PC-3 (cell line): Measurements from ENCODE around the gene GAA. TPM values are rescaled to one million over a fixed set of nuclear protein-coding genes. Genes with fewer than 3 reads are reported as not detected.

ENCODE experiments used
- ATAC-seq: fragments of 200-7000 bp; cut with Tn5 transposase; 2 replicates; pipeline ENCODE4 v1.9.1; 2020; ENCODE audit warnings: mild to moderate bottlenecking, moderate library complexity
- BruUV-seq: library from RNA; stranded (reverse); fragments of 400-500 nt; replicated peaks from 2 replicates; lab custom pipeline; 2021; lab: Mats Ljungman, UMichigan
- CTCF ChIA-PET: fragments of 300-600 bp; sonication (Branson Sonifier 250); formaldehyde crosslinking; loops from one replicate; lab custom pipeline; 2022; ENCODE audit warnings: antibody characterized with exemption; lab: Charles Lee
- POLR2A ChIA-PET: fragments of 300-600 bp; sonication (Branson Sonifier 250); formaldehyde crosslinking; loops from one replicate; lab custom pipeline; 2022; ENCODE audit warnings: antibody characterized with exemption; ENCODE audit not compliant: unreplicated experiment; lab: Charles Lee
- DNase-seq: peaks from one replicate; pipeline ENCODE4 v3.0.0-alpha.2; 2015
- H2AFZ ChIP-seq: fragments of 300-600 bp; sonication (generic); 2 replicates; pipeline ENCODE4 v1.6.0; 2016; ENCODE audit warnings: antibody characterized with exemption, low read length
- H3F3A ChIP-seq: fragments of 300-600 bp; sonication (generic); one replicate; pipeline ENCODE4 v1.6.0; 2017; ENCODE audit warnings: antibody characterized with exemption, low read length, control low read depth, mild to moderate bottlenecking; ENCODE audit not compliant: unreplicated experiment
- H3K27ac ChIP-seq: fragments of 300-600 bp; sonication (generic); 2 replicates; pipeline ENCODE4 v1.5.1; 2016; ENCODE audit warnings: mild to moderate bottlenecking, low read length
- H3K27me3 ChIP-seq: fragments of 300-600 bp; sonication (generic); 2 replicates; pipeline ENCODE4 v1.6.1; 2016; ENCODE audit warnings: low read length, mixed read lengths
- H3K36me3 ChIP-seq: fragments of 300-600 bp; sonication (generic); 2 replicates; pipeline ENCODE4 v1.6.1; 2016; ENCODE audit warnings: low read depth, mixed run types, low read length, mixed read lengths
- H3K4me1 ChIP-seq: fragments of 300-600 bp; sonication (generic); 2 replicates; pipeline ENCODE4 v1.5.1; 2016; ENCODE audit warnings: low read length; ENCODE audit not compliant: insufficient read depth
- H3K4me2 ChIP-seq: fragments of 300-600 bp; sonication (generic); 2 replicates; pipeline ENCODE4 v1.6.0; 2016; ENCODE audit warnings: low read length
- H3K4me3 ChIP-seq: fragments of 300-600 bp; sonication (generic); 2 replicates; pipeline ENCODE4 v1.5.1; 2016; ENCODE audit warnings: mild to moderate bottlenecking, low read length, mixed read lengths
- H3K79me2 ChIP-seq: fragments of 300-600 bp; sonication (generic); 2 replicates; pipeline ENCODE4 v1.6.1; 2017; ENCODE audit warnings: low read length, mixed read lengths
- H3K9ac ChIP-seq: fragments of 300-600 bp; sonication (generic); 2 replicates; pipeline ENCODE4 v1.6.0; 2016; ENCODE audit warnings: mild to moderate bottlenecking, low read length
- H3K9me2 ChIP-seq: fragments of 300-600 bp; sonication (generic); replicated peaks from 2 replicates; pipeline ENCODE4 v1.6.1; 2016; ENCODE audit warnings: mixed run types, low read length, mixed read lengths
- H3K9me3 ChIP-seq: fragments of 300-600 bp; sonication (generic); 2 replicates; pipeline ENCODE4 v1.6.1; 2016; ENCODE audit warnings: low read length, mixed read lengths
- H4K20me1 ChIP-seq: fragments of 300-600 bp; sonication (generic); 2 replicates; pipeline ENCODE4 v1.6.1; 2016; ENCODE audit warnings: low read length, mixed read lengths
- CTCF ChIP-seq: fragments of 300-600 bp; sonication (generic); conservative IDR thresholded peaks from 2 replicates; pipeline ENCODE4 v1.5.1; 2017; ENCODE audit warnings: antibody characterized with exemption, low read depth, mild to moderate bottlenecking, low read length
- EZH2 ChIP-seq: fragments of 300-600 bp; sonication (generic); IDR thresholded peaks from one replicate; pipeline ENCODE4 v1.6.1; 2017; ENCODE audit warnings: antibody characterized with exemption, mild to moderate bottlenecking, low read length; ENCODE audit not compliant: unreplicated experiment
- EZH2phosphoT487 ChIP-seq: fragments of 300-600 bp; sonication (generic); IDR thresholded peaks from 2 replicates; pipeline ENCODE4 v1.6.1; 2018; ENCODE audit warnings: mild to moderate bottlenecking, antibody characterized with exemption, low read length, borderline replicate concordance
- intact Hi-C: fragments of 100-400 bp; cut with micrococcal nuclease; formaldehyde crosslinking; loops from 2 replicates; pipeline ENCODE4 v1.9.0; 2023
- total RNA-seq: library from RNA; depleted of rRNA; stranded (reverse); fragments of >200 nt; gene quantifications from 2 replicates; pipeline ENCODE4 v1.2.3, GENCODE V29; 2014

Gene GAA
- total RNA-seq, 1 experiment from 2014 or later, result 76.2 TPM

- Histone ChIP-seq H3K79me2 (no peaks in the 10 kb centered on the region), H2AFZ (no peak overlapping the region), H4K20me1 (no peaks in the 10 kb centered on the region), H3K9me3 (no peaks in the 10 kb centered on the region), H3K27ac (no peak overlapping the region), H3F3A (no peaks in the 10 kb centered on the region), H3K27me3 (no peaks in the 10 kb centered on the region), H3K9me2 (no peaks in the 10 kb centered on the region), H3K36me3 (no peaks in the 10 kb centered on the region), H3K9ac (no peak overlapping the region), H3K4me1 (0 out of 2 replicates have a peak, but pooled peaks cover 3% of the 10 kb centered on the region), H3K4me2 (no peak overlapping the region), H3K4me3 (no peak overlapping the region)
- no TSS peak for BruUV-seq
- CTCF ChIA-PET, result no interaction called here
- TF ChIP-seq EZH2phosphoT487, result no peak
- TF ChIP-seq EZH2, result no peak
- no peak for TF ChIP-seq CTCF
- POLR2A ChIA-PET, result no interaction called here
- ATAC-seq (no peak), DNase-seq (no peak)
- intact Hi-C loops, result loop anchor here (5.0 kb wide), 1 partner anchor 77 kb away; no protein-coding TSS in a partner anchor
Observed at GRCh38 chr17:80084773-80085172, 16.6 kb upstream of the GAA start.

- H3K79me2 ChIP-seq, result no peaks in the 10 kb centered on the region
- 0 out of 2 replicates have a peak, but pooled peaks cover 3% of the 10 kb centered on the region for H3K4me1 ChIP-seq
- no peak overlapping the region for H3K9ac ChIP-seq
- H3K4me2 ChIP-seq, result no peak overlapping the region
- no peaks in the 10 kb centered on the region for H3K27me3 ChIP-seq
- ChIA-PET POLR2A (no interaction called here), CTCF (no interaction called here)
- no peak overlapping the region for H3K4me3 ChIP-seq
- intact Hi-C loops, result no loop called here
- H3K9me3 ChIP-seq, result no peaks in the 10 kb centered on the region
- no TSS peak for BruUV-seq
- H3F3A ChIP-seq, result no peaks in the 10 kb centered on the region
- no peaks in the 10 kb centered on the region for H3K9me2 ChIP-seq
- H3K36me3 ChIP-seq, result no peaks in the 10 kb centered on the region
- H3K27ac ChIP-seq, result no peak overlapping the region
- H2AFZ ChIP-seq, result no peak overlapping the region
- DNase-seq (no peak), ATAC-seq (no peak)
- H4K20me1 ChIP-seq, result no peaks in the 10 kb centered on the region
- TF ChIP-seq EZH2 (no peak), EZH2phosphoT487 (no peak), CTCF (no peak)
Observed at GRCh38 chr17:80086081-80086480, 15.3 kb upstream of the GAA start.

GRCh38 chr17:80086616-80087015 is 14.8 kb upstream of the GAA start:
- Histone ChIP-seq H3K4me3 (no peak overlapping the region), H3K9me2 (no peaks in the 10 kb centered on the region), H3K27me3 (no peaks in the 10 kb centered on the region), H3K4me2 (no peak overlapping the region), H3K36me3 (no peaks in the 10 kb centered on the region), H3F3A (no peaks in the 10 kb centered on the region), H2AFZ (no peak overlapping the region), H3K9ac (no peak overlapping the region), H3K9me3 (no peaks in the 10 kb centered on the region), H3K79me2 (no peaks in the 10 kb centered on the region), H4K20me1 (no peaks in the 10 kb centered on the region), H3K27ac (no peak overlapping the region), H3K4me1 (0 out of 2 replicates have a peak, but pooled peaks cover 3% of the 10 kb centered on the region)
- intact Hi-C loops, result no loop called here
- TF ChIP-seq CTCF (no peak), EZH2 (no peak), EZH2phosphoT487 (no peak)
- DNase-seq (no peak), ATAC-seq (no peak)
- POLR2A ChIA-PET, result no interaction called here
- CTCF ChIA-PET, result no interaction called here
- BruUV-seq, result no TSS peak
